HCT116 (cell line): ENCODE results near the gene SERTAD1. TPM values are rescaled to one million over a fixed set of nuclear protein-coding genes. Genes with fewer than 3 reads are reported as not detected.

Experiments used
- ATAC-seq: fragments of 200-7000 bp; cut with Tn5 transposase; 2 replicates; pipeline ENCODE4 v1.9.1; 2020; ENCODE audit warnings: mild to moderate bottlenecking, moderate library complexity
- BruUV-seq: library from RNA; stranded (reverse); fragments of 400-500 nt; replicated peaks from 2 replicates; lab custom pipeline; 2021; lab: Mats Ljungman, UMichigan
- CTCF ChIA-PET: fragments of 300-600 bp; sonication (Branson Sonifier 250); formaldehyde crosslinking; loops from one replicate; lab custom pipeline; 2021; ENCODE audit warnings: antibody characterized with exemption; lab: Charles Lee
- POLR2A ChIA-PET: fragments of 300-600, 350-600 bp; sonication (Branson Sonifier 250); formaldehyde crosslinking; loops from one replicate; lab custom pipeline; 2021; ENCODE audit warnings: antibody characterized with exemption; lab: Charles Lee
- RAD21 ChIA-PET, 2 experiments: fragments of 300-600 bp; sonication (Branson Sonifier 250); formaldehyde crosslinking; loops; one replicate each; lab custom pipeline; 2023; ENCODE audit warnings: low total read pairs in 2 of 2; ENCODE audit not compliant: uncharacterized antibody in 2 of 2, unreplicated experiment in 2 of 2, low non-redundant PET in 1 of 2; lab: Charles Lee
- DNase-seq: peaks from one replicate; pipeline ENCODE4 v3.0.0-alpha.2; 2010; ENCODE audit warnings: low read depth, low spot score
- H2AFZ ChIP-seq: fragments of 200-600 bp; shearing (Covaris generic), sonication (generic); 2 replicates; pipeline ENCODE4 v1.6.1; 2017; ENCODE audit warnings: low read depth, mixed run types, mixed read lengths, antibody characterized with exemption, low read length; ENCODE audit not compliant: poor library complexity, severe bottlenecking
- H3K27ac ChIP-seq: 2 replicates; pipeline ENCODE4 v1.5.1; 2012; ENCODE audit warnings: low read depth, low read length
- H3K27me3 ChIP-seq: fragments of 200-600 bp; sonication (generic); 2 replicates; pipeline ENCODE4 v1.6.1; 2016; ENCODE audit warnings: mixed run types, low read length, mixed read lengths; ENCODE audit not compliant: insufficient read depth
- H3K36me3 ChIP-seq, 2 experiments: fragments of 200-500 bp in 1 of 2; fragments of 200-600 bp in 1 of 2; sonication (Bioruptor generic) in 1 of 2; sonication (generic) in 1 of 2; 2 replicates each; pipeline versions ENCODE4 v1.5.1 to v1.6.1; 2014 to 2016; ENCODE audit warnings: low read length in 2 of 2, inconsistent platforms in 1 of 2, mixed read lengths in 1 of 2, mixed run types in 1 of 2; ENCODE audit not compliant: insufficient read depth in 2 of 2, control insufficient read depth in 1 of 2
- H3K4me1 ChIP-seq, 2 experiments: fragments of 200-600 bp in 1 of 2; sonication (generic) in 1 of 2; 2 replicates each; pipeline versions ENCODE4 v1.5.1 to v1.6.1; 2012 to 2017; ENCODE audit warnings: low read length in 2 of 2, inconsistent platforms in 1 of 2, mild to moderate bottlenecking in 1 of 2, mixed read lengths in 1 of 2, mixed run types in 1 of 2, moderate library complexity in 1 of 2; ENCODE audit not compliant: insufficient read depth in 2 of 2, control insufficient read depth in 1 of 2
- H3K4me2 ChIP-seq: fragments of 200-600 bp; sonication (generic); 2 replicates; pipeline ENCODE4 v1.6.1; 2017; ENCODE audit warnings: mixed run types, low read length, mixed read lengths
- H3K4me3 ChIP-seq, 2 experiments: fragments of 200-600 bp in 1 of 2; sonication (generic) in 1 of 2; replicated peaks in 1 of 2; 2 replicates each; pipeline ENCODE4 v1.5.1; 2011 to 2016; ENCODE audit warnings: low read length in 2 of 2, control low read depth in 1 of 2, low read depth in 1 of 2, mild to moderate bottlenecking in 1 of 2, mixed read lengths in 1 of 2, mixed run types in 1 of 2
- H3K79me2 ChIP-seq: fragments of 200-600 bp; sonication (generic); 2 replicates; pipeline ENCODE4 v1.6.1; 2017; ENCODE audit warnings: mild to moderate bottlenecking, mixed run types, low read length, moderate library complexity, mixed read lengths; ENCODE audit not compliant: insufficient read depth
- H3K9ac ChIP-seq: fragments of 200-600 bp; sonication (generic); 2 replicates; pipeline ENCODE4 v1.6.1; 2016; ENCODE audit warnings: low read length, mixed read lengths
- H3K9me2 ChIP-seq: fragments of 200-600 bp; sonication (generic), shearing (Covaris generic); 2 replicates; pipeline ENCODE4 v1.6.1; 2017; ENCODE audit warnings: mixed run types, mild to moderate bottlenecking, moderate library complexity; ENCODE audit not compliant: insufficient read depth
- H3K9me3 ChIP-seq, 2 experiments: fragments of 200-500 bp in 1 of 2; fragments of 200-600 bp in 1 of 2; sonication (Bioruptor generic) in 1 of 2; sonication (generic) in 1 of 2; 2 replicates each; pipeline ENCODE4 v1.6.1; 2014 to 2017; ENCODE audit warnings: low read length in 2 of 2, mixed read lengths in 2 of 2, inconsistent platforms in 1 of 2, low read depth in 1 of 2, mild to moderate bottlenecking in 1 of 2, mixed run types in 1 of 2, moderate library complexity in 1 of 2; ENCODE audit not compliant: control insufficient read depth in 1 of 2, insufficient read depth in 1 of 2
- H4K20me1 ChIP-seq: fragments of 200-600 bp; sonication (generic), shearing (Covaris generic); 2 replicates; pipeline ENCODE4 v1.6.1; 2017; ENCODE audit warnings: mixed run types, mild to moderate bottlenecking, moderate library complexity; ENCODE audit not compliant: insufficient read depth
- CEBPB ChIP-seq: IDR thresholded peaks from 2 replicates; pipeline ENCODE4 v1.6.1; 2012; ENCODE audit warnings: low read depth
- EGR1 ChIP-seq: IDR thresholded peaks from 2 replicates; pipeline ENCODE4 v1.6.1; 2012; ENCODE audit warnings: low read depth
- JUND ChIP-seq: IDR thresholded peaks from 2 replicates; pipeline ENCODE4 v1.6.1; 2012
- POLR2A ChIP-seq: IDR thresholded peaks from 2 replicates; pipeline ENCODE4 v1.7.0; 2011; ENCODE audit warnings: borderline replicate concordance; ENCODE audit not compliant: insufficient read depth, insufficient read length; ENCODE audit errors: extremely low read depth
- POLR2AphosphoS5 ChIP-seq: IDR thresholded peaks from 2 replicates; pipeline ENCODE4 v1.6.1; 2011; ENCODE audit warnings: mild to moderate bottlenecking, low read depth, low read length, moderate library complexity
- YY1 ChIP-seq: IDR thresholded peaks from 2 replicates; pipeline ENCODE4 v1.6.1; 2011; ENCODE audit warnings: low read length, low read depth, moderate library complexity, mild to moderate bottlenecking; ENCODE audit not compliant: insufficient replicate concordance; ENCODE audit errors: extremely low read depth
- intact Hi-C: fragments of 100-400 bp; cut with micrococcal nuclease; formaldehyde crosslinking; loops from 2 replicates; pipeline ENCODE4 v1.10.0; 2022
- total RNA-seq: library from RNA; stranded (reverse); gene quantifications from one replicate; pipeline ENCODE4 v1.2.1, GENCODE V29; 2021; ENCODE audit not compliant: unreplicated experiment
- TF ChIP-seq, protein P1 (sequence below), 3 experiments: fragments of 200-600 bp in 1 of 3; sonication (generic) in 1 of 3; IDR thresholded peaks in 2 of 3; conservative IDR thresholded peaks in 1 of 3; 2 replicates each; pipeline ENCODE4 v1.5.1; 2012 to 2017; ENCODE audit warnings: low read depth in 2 of 3, low read length in 2 of 3, antibody characterized with exemption in 1 of 3, borderline replicate concordance in 1 of 3, control low read depth in 1 of 3, mild to moderate bottlenecking in 1 of 3, mixed read lengths in 1 of 3, mixed run types in 1 of 3, moderate library complexity in 1 of 3; ENCODE audit not compliant: insufficient read depth in 1 of 3

SERTAD1 gene
- total RNA-seq, 1 experiment from 2014 or later = 30.3 TPM

DNA sequence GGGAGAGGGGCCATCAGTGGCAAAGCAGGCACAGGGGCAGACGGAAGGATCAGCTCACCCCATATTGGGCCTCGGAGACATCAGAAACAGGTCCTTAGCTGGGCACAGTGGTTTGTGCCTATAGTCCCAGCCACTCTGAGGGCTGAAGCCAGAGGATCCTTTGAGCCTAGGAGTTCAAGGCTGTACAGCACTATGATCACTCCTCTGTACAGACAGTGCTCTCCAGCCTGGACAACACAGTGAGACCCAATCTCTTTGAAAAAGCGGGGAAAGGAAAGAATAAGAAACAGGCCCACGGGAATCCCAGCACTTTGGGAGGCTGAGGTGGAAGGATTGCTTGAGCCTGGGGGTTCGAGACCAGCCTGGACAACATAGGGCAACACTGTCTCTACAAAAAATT lies 6.0 kb downstream of the SERTAD1 start:
- no peaks in the 10 kb centered on the region for H3K9me3 ChIP-seq
- H3K79me2 ChIP-seq = peaks cover 30% of the 10 kb centered on the region
- H3K4me2 ChIP-seq = no peak overlapping the region
- H3K9me2 ChIP-seq = no peaks in the 10 kb centered on the region
- ATAC-seq (no peak), DNase-seq (no peak)
- H3K9ac ChIP-seq = no peak overlapping the region
- no peak overlapping the region for H2AFZ ChIP-seq
- BruUV-seq = no TSS peak
- peak overlapping the region; percentile 48; the same call in 1 of the 2 replicates for H3K27ac ChIP-seq
- intact Hi-C loops = loop anchor here (5.0 kb wide), 1 partner anchor 183 kb away; the partner anchor contains the start of gene LTBP4
- H4K20me1 ChIP-seq = no peaks in the 10 kb centered on the region
- RAD21 ChIA-PET = no interaction called here
- CTCF ChIA-PET = interaction anchor here (0.7 to 2.1 kb wide), 10 partner anchors 14 to 215 kb away, joined by 3 to 21 read pairs (median 7); partner anchors contain the start of gene BLVRB
- H3K4me1 ChIP-seq = peaks cover 48 to 91% of the 10 kb centered on the region in 2 experiments
- no peak for TF ChIP-seq EGR1
- no peak for TF ChIP-seq POLR2A
- H3K36me3 ChIP-seq = peaks cover 5 to 13% of the 10 kb centered on the region in 2 experiments; a peak in 2 of 4 replicates
- no peak overlapping the region for H3K4me3 ChIP-seq
- no peaks in the 10 kb centered on the region for H3K27me3 ChIP-seq
- POLR2A ChIA-PET = interaction anchor here (0.6 to 2.4 kb wide), 3 partner anchors 9 to 193 kb away, joined by 3 to 14 read pairs (median 3); no protein-coding TSS in a partner anchor

DNA sequence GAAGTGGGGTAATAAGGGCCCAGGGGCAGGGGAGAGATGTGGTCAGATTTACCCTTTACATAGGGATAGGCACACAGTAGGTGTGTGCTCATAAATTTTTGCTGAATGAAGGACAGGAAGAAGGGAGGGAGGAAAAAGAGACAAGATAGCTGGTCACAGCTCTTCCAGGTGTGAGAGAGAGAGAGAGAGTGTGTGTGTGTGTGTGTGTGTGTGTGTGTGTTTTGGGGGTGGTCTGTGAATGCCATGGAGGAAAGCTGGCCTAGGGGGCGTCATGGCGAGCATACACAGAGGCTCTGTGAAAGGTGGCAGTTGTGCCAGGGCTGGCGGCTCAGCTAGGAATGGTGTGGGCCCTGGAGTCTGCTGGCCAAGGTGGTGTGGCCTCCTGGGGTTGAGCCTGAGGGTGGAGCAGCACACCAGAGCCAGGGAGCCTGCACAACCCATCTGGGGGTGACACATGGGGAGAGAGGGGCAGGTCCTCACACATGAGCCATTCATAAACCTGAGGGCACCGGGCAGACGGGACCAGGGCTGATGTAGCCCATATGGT lies 6.7 kb downstream of the SERTAD1 start:
- BruUV-seq = no TSS peak
- intact Hi-C loops = no loop called here
- H4K20me1 ChIP-seq = no peaks in the 10 kb centered on the region
- no peaks in the 10 kb centered on the region for H3K9me2 ChIP-seq
- peaks cover 5 to 13% of the 10 kb centered on the region in 2 experiments; a peak in 2 of 4 replicates for H3K36me3 ChIP-seq
- H3K9ac ChIP-seq = no peak overlapping the region; the same call in 1 of the 2 replicates
- H3K79me2 ChIP-seq = peaks cover 23% of the 10 kb centered on the region
- 0 out of 2 replicates have a peak overlapping the region, but pooled peaks have one; percentile 5 for H3K4me2 ChIP-seq
- CTCF ChIA-PET = interaction anchor here (0.8 kb wide), 1 partner anchor 114 kb away, joined by 3 read pairs; no protein-coding TSS in a partner anchor
- peaks cover 47 to 90% of the 10 kb centered on the region in 2 experiments for H3K4me1 ChIP-seq
- H2AFZ ChIP-seq = no peak overlapping the region
- POLR2A ChIA-PET = interaction anchor here (0.6 to 2.4 kb wide), 3 partner anchors 8 to 194 kb away, joined by 3 to 14 read pairs (median 3); no protein-coding TSS in a partner anchor
- H3K9me3 ChIP-seq = no peaks in the 10 kb centered on the region
- H3K27me3 ChIP-seq = no peaks in the 10 kb centered on the region
- H3K27ac ChIP-seq = peak overlapping the region; percentile 48
- H3K4me3 ChIP-seq = no peak overlapping the region
- RAD21 ChIA-PET = no interaction called here
- DNase-seq = no peak
- TF ChIP-seq CEBPB = no peak
- TF ChIP-seq JUND = no peak
- TF ChIP-seq YY1 = no peak
- no peak for TF ChIP-seq POLR2A
- TF ChIP-seq, protein P1, sequence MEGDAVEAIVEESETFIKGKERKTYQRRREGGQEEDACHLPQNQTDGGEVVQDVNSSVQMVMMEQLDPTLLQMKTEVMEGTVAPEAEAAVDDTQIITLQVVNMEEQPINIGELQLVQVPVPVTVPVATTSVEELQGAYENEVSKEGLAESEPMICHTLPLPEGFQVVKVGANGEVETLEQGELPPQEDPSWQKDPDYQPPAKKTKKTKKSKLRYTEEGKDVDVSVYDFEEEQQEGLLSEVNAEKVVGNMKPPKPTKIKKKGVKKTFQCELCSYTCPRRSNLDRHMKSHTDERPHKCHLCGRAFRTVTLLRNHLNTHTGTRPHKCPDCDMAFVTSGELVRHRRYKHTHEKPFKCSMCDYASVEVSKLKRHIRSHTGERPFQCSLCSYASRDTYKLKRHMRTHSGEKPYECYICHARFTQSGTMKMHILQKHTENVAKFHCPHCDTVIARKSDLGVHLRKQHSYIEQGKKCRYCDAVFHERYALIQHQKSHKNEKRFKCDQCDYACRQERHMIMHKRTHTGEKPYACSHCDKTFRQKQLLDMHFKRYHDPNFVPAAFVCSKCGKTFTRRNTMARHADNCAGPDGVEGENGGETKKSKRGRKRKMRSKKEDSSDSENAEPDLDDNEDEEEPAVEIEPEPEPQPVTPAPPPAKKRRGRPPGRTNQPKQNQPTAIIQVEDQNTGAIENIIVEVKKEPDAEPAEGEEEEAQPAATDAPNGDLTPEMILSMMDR (IDR thresholded peaks at IDR 0.05 in 2 of 3, conservative IDR thresholded peaks at IDR 0.05 in 1 of 3; ENCODE audit: borderline replicate concordance in 1 of 3, insufficient read depth in 1 of 3, low read depth in 2 of 3, low read length in 2 of 3) = no peak
- TF ChIP-seq POLR2AphosphoS5 = no peak
- TF ChIP-seq, all 23 proteins: peak for 0
- ATAC-seq = no peak
